8988T (cell line): Measurements from ENCODE around the gene KCNN1.
A peak's percentile ranks its signal among the peaks of the same experiment; 100 is the strongest.
"Not testable (repeated sequence)": the region's sequence is repeated elsewhere in the genome, so short reads cannot be mapped to it uniquely, and the experiment has no call there.

ENCODE experiments used
- DNase-seq: peaks from one replicate; pipeline ENCODE4 v3.0.0; 2011

The KCNN1 gene

DNA sequence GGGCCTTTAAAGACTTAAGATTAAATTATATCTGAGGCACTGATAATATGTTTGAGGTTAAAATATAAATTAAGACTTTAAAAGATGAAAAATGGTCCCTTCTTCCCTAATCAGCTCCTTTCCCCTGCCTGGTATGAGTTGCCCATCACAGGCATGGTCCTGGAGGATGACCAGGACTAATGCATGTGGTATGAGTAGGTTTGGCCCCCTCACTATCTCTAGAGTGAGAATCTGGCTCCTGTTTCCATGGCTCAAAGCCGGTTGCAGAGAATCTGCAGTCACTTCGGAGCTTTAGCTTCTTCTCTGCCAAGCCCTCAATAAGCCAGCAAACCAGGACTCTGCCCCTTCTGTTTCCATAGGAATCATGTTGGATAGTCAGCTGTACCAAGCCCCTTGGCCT lies 65.2 kb downstream of the KCNN1 start:
- DNase-seq = not testable (repeated sequence)

GRCh38 chr19:18041054-18041453 lies 74.1 kb downstream of the KCNN1 start:
- DNase-seq = no peak

- DNase-seq = no peak
Measured at GRCh38 chr19:18043676-18044075, 76.8 kb downstream of the KCNN1 start.

DNA sequence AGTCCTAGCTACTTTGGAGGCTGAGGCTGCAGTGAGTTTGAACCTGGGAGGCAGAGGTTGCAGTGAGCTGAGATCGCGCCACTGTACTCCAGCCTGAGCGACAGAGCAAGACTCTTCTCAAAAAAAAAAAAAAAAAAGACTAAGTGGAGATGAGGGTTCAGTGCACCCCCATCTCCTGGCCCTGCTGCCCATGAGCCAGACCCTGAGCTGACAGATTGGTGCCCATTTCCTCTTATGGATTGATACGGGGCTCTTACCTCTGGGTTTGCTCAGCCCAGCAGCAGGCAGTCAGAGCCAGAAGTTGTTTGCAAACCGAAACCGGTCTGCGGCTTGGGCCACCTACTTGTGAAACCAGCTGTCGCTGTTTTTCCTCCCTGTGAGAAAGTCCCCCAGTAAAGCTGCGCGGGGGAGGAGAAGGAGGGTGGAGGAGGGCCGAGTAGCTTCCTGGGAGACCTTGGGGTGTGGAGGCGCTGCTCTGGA lies 78.0 kb downstream of the KCNN1 start:
- peak; percentile 11 for DNase-seq

- no peak for DNase-seq
Measured at GRCh38 chr19:18045307-18046050, 78.6 kb downstream of the KCNN1 start.

DNA sequence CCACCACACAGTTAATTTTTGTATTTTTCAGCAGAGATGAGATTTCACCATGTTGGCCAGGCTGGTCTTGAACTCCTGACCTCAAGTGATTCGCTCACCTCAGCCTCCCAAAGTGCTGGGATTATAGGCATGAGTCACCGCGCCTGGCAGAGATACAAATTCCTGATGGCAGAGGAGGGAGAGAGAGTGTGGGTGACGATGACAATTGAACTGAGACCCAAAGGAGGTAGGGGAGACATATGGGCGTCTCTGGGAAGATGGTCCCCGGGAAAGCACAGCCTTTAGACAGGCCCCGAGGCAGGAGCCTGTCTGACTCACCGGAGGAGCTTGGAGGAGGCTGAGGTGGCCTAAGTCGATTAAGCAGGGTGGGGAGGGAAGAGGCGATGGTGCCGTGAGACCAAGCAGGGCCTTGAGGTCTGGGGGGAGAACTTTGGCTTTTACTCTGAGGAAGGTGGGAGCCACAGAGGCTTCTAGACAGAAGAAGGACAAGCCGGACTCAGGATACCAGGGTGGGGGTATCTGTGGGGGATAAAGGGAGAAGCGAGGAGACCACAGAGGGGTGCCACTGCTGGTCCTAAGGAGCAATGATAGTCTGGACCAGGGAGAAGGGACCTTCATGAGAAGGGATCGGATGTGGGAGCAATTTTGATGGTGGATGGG lies 79.3 kb downstream of the KCNN1 start:
- no peak for DNase-seq

DNA sequence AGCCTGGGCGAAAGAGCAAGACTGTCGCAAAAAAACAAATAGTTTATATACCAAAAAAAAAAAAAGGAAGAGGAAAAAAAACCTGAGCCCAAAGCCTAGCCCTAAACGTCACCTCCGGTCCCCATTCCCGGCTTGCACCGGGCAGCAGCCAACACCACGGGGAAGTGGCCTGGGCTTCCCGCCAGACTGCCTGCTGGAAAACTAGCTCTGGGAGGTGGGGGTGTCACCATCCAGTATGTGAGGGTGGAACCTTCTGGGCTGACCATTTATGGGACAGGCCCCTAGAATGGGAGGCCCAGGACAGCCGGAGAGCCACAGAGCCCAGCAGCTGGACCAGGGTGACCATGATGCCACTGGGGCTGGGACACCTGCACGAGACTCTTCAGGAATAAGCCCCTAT lies 82.5 kb downstream of the KCNN1 start:
- DNase-seq = no peak
